HepG2 (cell line): ENCODE measurements around the gene DDX60. TPM values are rescaled to one million over a fixed set of nuclear protein-coding genes. Genes with fewer than 3 reads are reported as not detected.
"Not testable (repeated sequence)": the region's sequence is repeated elsewhere in the genome, so short reads cannot be mapped to it uniquely, and the experiment has no call there.

Experiments
- ATAC-seq: fragments of 200-7000 bp; cut with Tn5 transposase; 3 replicates; pipeline ENCODE4 v1.9.1; 2020; ENCODE audit warnings: mild to moderate bottlenecking, moderate library complexity
- BruUV-seq: library from RNA; stranded (reverse); fragments of 400-500 nt; replicated peaks from 2 replicates; lab custom pipeline; 2021; lab: Mats Ljungman, UMichigan
- CTCF ChIA-PET: fragments of 300-600 bp; formaldehyde crosslinking; extraction: SDS; loops from one replicate; lab custom pipeline; 2021; ENCODE audit warnings: low total read pairs, inconsistent platforms, low intra/inter-chr PET ratio; lab: Yijun Ruan, JAX
- POLR2A ChIA-PET: fragments of 350-600 bp; sonication (Branson Sonifier 250); formaldehyde crosslinking; loops from one replicate; lab custom pipeline; 2020; ENCODE audit warnings: antibody characterized with exemption, inconsistent platforms; lab: Yijun Ruan, JAX
- DNase-seq: peaks from one replicate; pipeline ENCODE4 v3.0.0-alpha.2; 2015; ENCODE audit warnings: low spot score
- FAIRE-seq: peaks from 3 replicates; lab custom pipeline; 2011; peaks lifted over from hg19 to GRCh38; lab: Jason Lieb, UNC
- H2AFZ ChIP-seq: one replicate; pipeline ENCODE4 v1.6.1; 2011; ENCODE audit warnings: low read length, inconsistent platforms
- H3K27ac ChIP-seq: fragments of 300-600 bp; 3 replicates; pipeline ENCODE4 v1.8.0; 2011; ENCODE audit warnings: mixed run types, mild to moderate bottlenecking, mixed read lengths, low read length, inconsistent platforms; ENCODE audit not compliant: insufficient read depth; ENCODE audit errors: extremely low read length
- H3K27me3 ChIP-seq, 2 experiments: fragments of 200-600 bp in 1 of 2; 2 replicates in 1 of 2; 3 replicates in 1 of 2; pipeline versions ENCODE4 v1.6.0 to v1.8.0; 2011; ENCODE audit warnings: low read length in 2 of 2, mild to moderate bottlenecking in 2 of 2, moderate library complexity in 2 of 2, inconsistent platforms in 1 of 2; ENCODE audit not compliant: insufficient read depth in 2 of 2, control insufficient read depth in 1 of 2
- H3K36me3 ChIP-seq, 2 experiments: fragments of 200-600 bp in 1 of 2; replicated peaks in 1 of 2; 2 replicates in 1 of 2; 3 replicates in 1 of 2; pipeline versions ENCODE4 v1.5.1 to v1.8.0; 2011; ENCODE audit warnings: low read length in 2 of 2, inconsistent platforms in 1 of 2; ENCODE audit not compliant: insufficient read depth in 2 of 2, control insufficient read depth in 1 of 2
- H3K4me1 ChIP-seq: 2 replicates; pipeline ENCODE4 v1.5.1; 2012; ENCODE audit warnings: low read length, inconsistent platforms; ENCODE audit not compliant: insufficient read depth
- H3K4me2 ChIP-seq: 2 replicates; pipeline ENCODE4 v1.6.0; 2011; ENCODE audit warnings: low read depth, low read length, inconsistent platforms
- H3K4me3 ChIP-seq, 3 experiments: fragments of 200-600 bp in 1 of 3; sonication (generic), shearing (Covaris generic) in 1 of 3; replicated peaks in 1 of 3; 2 replicates each; pipeline ENCODE4 v1.5.1; 2011 to 2016; ENCODE audit warnings: low read length in 3 of 3, inconsistent platforms in 2 of 3, low read depth in 2 of 3, mild to moderate bottlenecking in 2 of 3, control low read depth in 1 of 3, mixed read lengths in 1 of 3; ENCODE audit not compliant: insufficient read depth in 1 of 3
- H3K79me2 ChIP-seq: one replicate; pipeline ENCODE4 v1.6.1; 2011; ENCODE audit warnings: low read length, inconsistent platforms; ENCODE audit not compliant: insufficient read depth
- H3K9ac ChIP-seq: 2 replicates; pipeline ENCODE4 v1.6.0; 2011; ENCODE audit warnings: mild to moderate bottlenecking, low read depth, low read length, inconsistent platforms; ENCODE audit not compliant: insufficient read depth
- H3K9me3 ChIP-seq: 2 replicates; pipeline ENCODE4 v1.5.1; 2012; ENCODE audit warnings: mild to moderate bottlenecking, low read length
- H4K20me1 ChIP-seq: 2 replicates; pipeline ENCODE4 v1.6.0; 2011; ENCODE audit warnings: inconsistent platforms, mild to moderate bottlenecking, low read length, moderate library complexity; ENCODE audit not compliant: insufficient read depth
- AHR ChIP-seq: IDR thresholded peaks from 2 replicates; pipeline ENCODE4 v1.6.1; 2018; ENCODE audit warnings: missing genetic modification reagents, missing compliant biosample characterization
- EZH2 ChIP-seq: conservative IDR thresholded peaks from 2 replicates; pipeline ENCODE4 v1.6.1; 2012; ENCODE audit warnings: mild to moderate bottlenecking, low read depth, low read length, moderate library complexity
- GABPA ChIP-seq, 2 experiments: IDR thresholded peaks; 2 replicates each; pipeline ENCODE4 v1.6.1; 2011 to 2016; ENCODE audit warnings: low read depth in 2 of 2, low read length in 1 of 2, missing biosample characterization in 1 of 2, missing genetic modification characterization in 1 of 2
- HOXA3 ChIP-seq: sonication (generic); formaldehyde crosslinking; IDR thresholded peaks from 2 replicates; pipeline ENCODE4 v1.5.0; 2020; ENCODE audit warnings: missing genetic modification reagents
- NR1H2 ChIP-seq: sonication (generic); formaldehyde crosslinking; IDR thresholded peaks from 2 replicates; pipeline ENCODE4 v1.8.1; 2022; ENCODE audit warnings: low read depth, missing genetic modification reagents, borderline replicate concordance
- SOX13 ChIP-seq, 3 experiments: fragments of 450-650 bp in 1 of 3; sonication (generic) in 1 of 3; formaldehyde crosslinking in 1 of 3; IDR thresholded peaks in 2 of 3; conservative IDR thresholded peaks in 1 of 3; 2 replicates each; pipeline versions ENCODE4 v1.5.0 to v1.6.1; 2016 to 2020; ENCODE audit warnings: antibody characterized with exemption in 1 of 3, mild to moderate bottlenecking in 1 of 3, missing compliant biosample characterization in 1 of 3, missing genetic modification reagents in 1 of 3, moderate library complexity in 1 of 3
- SRF ChIP-seq: IDR thresholded peaks from 2 replicates; pipeline ENCODE4 v1.6.1; 2011; ENCODE audit warnings: mild to moderate bottlenecking, low read depth, low read length, moderate library complexity
- THAP11 ChIP-seq: IDR thresholded peaks from 2 replicates; pipeline ENCODE4 v1.6.1; 2016; ENCODE audit warnings: missing biosample characterization, missing genetic modification reagents
- U2AF2 ChIP-seq: fragments of 200-400 bp; formaldehyde crosslinking; IDR thresholded peaks from 2 replicates; pipeline ENCODE4 v1.6.1; 2017; ENCODE audit warnings: low read depth, mild to moderate bottlenecking, low read length
- ZNF317 ChIP-seq: sonication (generic); formaldehyde crosslinking; IDR thresholded peaks from 2 replicates; pipeline ENCODE4 v1.5.0; 2020; ENCODE audit warnings: mild to moderate bottlenecking, missing genetic modification reagents
- ZNF557 ChIP-seq: sonication (generic); formaldehyde crosslinking; IDR thresholded peaks from 2 replicates; pipeline ENCODE4 v1.4.0; 2020; ENCODE audit warnings: missing genetic modification reagents
- WGBS: methylation state at CpG from one replicate; pipeline ENCODE4 v1.1.6; 2017; ENCODE audit warnings: low lambda C conversion rate; 5-methylcytosine and 5-hydroxymethylcytosine counted together
- in situ Hi-C: cut with HindIII; loops from 2 replicates; pipeline ENCODE4 v1.10.0; 2017; ENCODE audit warnings: low pct_unique_long_range_greater_than_20kb; ENCODE audit not compliant: extremely low pct_ligation_motif_present
- intact Hi-C: fragments of 100-400 bp; cut with micrococcal nuclease; formaldehyde crosslinking; loops from one replicate; pipeline ENCODE4 v1.10.0; 2022; ENCODE audit not compliant: unreplicated experiment
- polyA plus RNA-seq, 8 experiments: library from polyadenylated mRNA; depleted of rRNA in 3 of 8; stranded (reverse) in 7 of 8; unstranded in 1 of 8; fragments of >200 nt; fragmentation: Illumina TruSeq in 4 of 8; extraction: Trizol in 4 of 8; gene quantifications; 2 replicates each; pipeline versions ENCODE4 v1.2.1 to v1.2.3, GENCODE V29; 2011 to 2016; ENCODE audit warnings: low read depth in 4 of 8, missing spikeins in 1 of 8, mixed read lengths in 1 of 8; ENCODE audit not compliant: insufficient read depth in 1 of 8
- total RNA-seq, 5 experiments: library from RNA; depleted of rRNA; stranded (reverse); fragments of >200 nt; fragmentation: Illumina TruSeq; extraction: Trizol; gene quantifications; 2 replicates each; pipeline ENCODE4 v1.2.3, GENCODE V29; 2016; ENCODE audit warnings: low read depth in 1 of 5
- TF ChIP-seq, protein P1 (sequence below): sonication (generic); formaldehyde crosslinking; IDR thresholded peaks from 2 replicates; pipeline ENCODE4 v1.5.1; 2020; ENCODE audit warnings: mild to moderate bottlenecking, missing genetic modification reagents, borderline replicate concordance

DDX60 gene
- total and polyA plus RNA-seq, 2 of the 13 experiments (the other 11 are each of a cell fraction or from before 2014, with no cell fraction given): 0.35 TPM; not detected in 1

- no peaks in the 10 kb centered on the region for H3K79me2 ChIP-seq
- H3K9ac ChIP-seq: no peak overlapping the region
- in situ Hi-C loops: no loop called here
- no peak for FAIRE-seq
- TF ChIP-seq THAP11 (CRISPR knock-in tag) (no peak), U2AF2 (no peak), ZNF557 (CRISPR knock-in tag) (no peak), AHR (CRISPR knock-in tag) (no peak), EZH2 (no peak), SOX13 (IDR thresholded peaks at IDR 0.05) (no peak), SOX13 (CRISPR knock-in tag; conservative IDR thresholded peaks at IDR 0.05 in 1 of 2, IDR thresholded peaks at IDR 0.05 in 1 of 2) (no peak), HOXA3 (CRISPR knock-in tag) (no peak), ZNF317 (CRISPR knock-in tag) (no peak), NR1H2 (CRISPR knock-in tag) (no peak), SRF (no peak), GABPA (IDR thresholded peaks at IDR 0.05; ENCODE audit: low read depth, low read length) (no peak), GABPA (CRISPR knock-in tag; IDR thresholded peaks at IDR 0.05; ENCODE audit: low read depth) (no peak)
- TF ChIP-seq, protein P1, sequence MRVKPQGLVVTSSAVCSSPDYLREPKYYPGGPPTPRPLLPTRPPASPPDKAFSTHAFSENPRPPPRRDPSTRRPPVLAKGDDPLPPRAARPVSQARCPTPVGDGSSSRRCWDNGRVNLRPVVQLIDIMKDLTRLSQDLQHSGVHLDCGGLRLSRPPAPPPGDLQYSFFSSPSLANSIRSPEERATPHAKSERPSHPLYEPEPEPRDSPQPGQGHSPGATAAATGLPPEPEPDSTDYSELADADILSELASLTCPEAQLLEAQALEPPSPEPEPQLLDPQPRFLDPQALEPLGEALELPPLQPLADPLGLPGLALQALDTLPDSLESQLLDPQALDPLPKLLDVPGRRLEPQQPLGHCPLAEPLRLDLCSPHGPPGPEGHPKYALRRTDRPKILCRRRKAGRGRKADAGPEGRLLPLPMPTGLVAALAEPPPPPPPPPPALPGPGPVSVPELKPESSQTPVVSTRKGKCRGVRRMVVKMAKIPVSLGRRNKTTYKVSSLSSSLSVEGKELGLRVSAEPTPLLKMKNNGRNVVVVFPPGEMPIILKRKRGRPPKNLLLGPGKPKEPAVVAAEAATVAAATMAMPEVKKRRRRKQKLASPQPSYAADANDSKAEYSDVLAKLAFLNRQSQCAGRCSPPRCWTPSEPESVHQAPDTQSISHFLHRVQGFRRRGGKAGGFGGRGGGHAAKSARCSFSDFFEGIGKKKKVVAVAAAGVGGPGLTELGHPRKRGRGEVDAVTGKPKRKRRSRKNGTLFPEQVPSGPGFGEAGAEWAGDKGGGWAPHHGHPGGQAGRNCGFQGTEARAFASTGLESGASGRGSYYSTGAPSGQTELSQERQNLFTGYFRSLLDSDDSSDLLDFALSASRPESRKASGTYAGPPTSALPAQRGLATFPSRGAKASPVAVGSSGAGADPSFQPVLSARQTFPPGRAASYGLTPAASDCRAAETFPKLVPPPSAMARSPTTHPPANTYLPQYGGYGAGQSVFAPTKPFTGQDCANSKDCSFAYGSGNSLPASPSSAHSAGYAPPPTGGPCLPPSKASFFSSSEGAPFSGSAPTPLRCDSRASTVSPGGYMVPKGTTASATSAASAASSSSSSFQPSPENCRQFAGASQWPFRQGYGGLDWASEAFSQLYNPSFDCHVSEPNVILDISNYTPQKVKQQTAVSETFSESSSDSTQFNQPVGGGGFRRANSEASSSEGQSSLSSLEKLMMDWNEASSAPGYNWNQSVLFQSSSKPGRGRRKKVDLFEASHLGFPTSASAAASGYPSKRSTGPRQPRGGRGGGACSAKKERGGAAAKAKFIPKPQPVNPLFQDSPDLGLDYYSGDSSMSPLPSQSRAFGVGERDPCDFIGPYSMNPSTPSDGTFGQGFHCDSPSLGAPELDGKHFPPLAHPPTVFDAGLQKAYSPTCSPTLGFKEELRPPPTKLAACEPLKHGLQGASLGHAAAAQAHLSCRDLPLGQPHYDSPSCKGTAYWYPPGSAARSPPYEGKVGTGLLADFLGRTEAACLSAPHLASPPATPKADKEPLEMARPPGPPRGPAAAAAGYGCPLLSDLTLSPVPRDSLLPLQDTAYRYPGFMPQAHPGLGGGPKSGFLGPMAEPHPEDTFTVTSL (CRISPR knock-in tag): no peak
- no peak for ATAC-seq
- no peak overlapping the region for H3K4me2 ChIP-seq
- H3K4me1 ChIP-seq: no peaks in the 10 kb centered on the region
- CTCF ChIA-PET: no interaction called here
- no peaks in the 10 kb centered on the region for H4K20me1 ChIP-seq
- no TSS peak for BruUV-seq
- H3K27me3 ChIP-seq: no peaks in the 10 kb centered on the region
- no peak for DNase-seq
- no peaks in the 10 kb centered on the region for H3K9me3 ChIP-seq
- no peak overlapping the region for H2AFZ ChIP-seq
- POLR2A ChIA-PET: no interaction called here
- intact Hi-C loops: no loop called here
- no peaks in the 10 kb centered on the region for H3K36me3 ChIP-seq
- no peak overlapping the region for H3K4me3 ChIP-seq
- WGBS: 0% methylated on average over 1 of the region's 1 CpG
- H3K27ac ChIP-seq: no peak overlapping the region
Measured at GRCh38 chr4:168334053-168334452, 15.5 kb upstream of the DDX60 start.

- POLR2A ChIA-PET, H3K9me3 ChIP-seq, DNase-seq, FAIRE-seq, H3K4me2 ChIP-seq, H3K79me2 ChIP-seq, H4K20me1 ChIP-seq, H3K4me1 ChIP-seq, in situ Hi-C loops, H3K27me3 ChIP-seq, H2AFZ ChIP-seq, H3K4me3 ChIP-seq, BruUV-seq, H3K9ac ChIP-seq, intact Hi-C loops, CTCF ChIA-PET, ATAC-seq, H3K36me3 ChIP-seq, H3K27ac ChIP-seq: not testable (repeated sequence)
- WGBS: 28% methylated on average over 1 of the region's 3 CpGs
Measured at GRCh38 chr4:168330575-168330974, 12.0 kb upstream of the DDX60 start.
